M059J (cell line): ENCODE data around the gene CYP26C1. TPM values are rescaled to one million over a fixed set of nuclear protein-coding genes. Genes with fewer than 3 reads are reported as not detected.
"Not testable (repeated sequence)": the region's sequence is repeated elsewhere in the genome, so short reads cannot be mapped to it uniquely, and the experiment has no call there.

Experiments used
- DNase-seq: peaks from one replicate; pipeline ENCODE4 v3.0.0-alpha.2; 2012; ENCODE audit warnings: low read depth
- total RNA-seq: library from RNA; depleted of rRNA; stranded (reverse); fragments of >200 nt; shearing (Covaris generic); gene quantifications from 2 replicates; pipeline ENCODE4 v1.2.3, GENCODE V29; 2014

CYP26C1 gene
- total RNA-seq, 1 experiment from 2014 or later = not detected

GRCh38 chr10:93079663-93080349 is 19.2 kb downstream of the CYP26C1 start:
- DNase-seq = no peak

GRCh38 chr10:93080350-93081046 is 19.9 kb downstream of the CYP26C1 start:
- DNase-seq = peak; percentile 54

DNA sequence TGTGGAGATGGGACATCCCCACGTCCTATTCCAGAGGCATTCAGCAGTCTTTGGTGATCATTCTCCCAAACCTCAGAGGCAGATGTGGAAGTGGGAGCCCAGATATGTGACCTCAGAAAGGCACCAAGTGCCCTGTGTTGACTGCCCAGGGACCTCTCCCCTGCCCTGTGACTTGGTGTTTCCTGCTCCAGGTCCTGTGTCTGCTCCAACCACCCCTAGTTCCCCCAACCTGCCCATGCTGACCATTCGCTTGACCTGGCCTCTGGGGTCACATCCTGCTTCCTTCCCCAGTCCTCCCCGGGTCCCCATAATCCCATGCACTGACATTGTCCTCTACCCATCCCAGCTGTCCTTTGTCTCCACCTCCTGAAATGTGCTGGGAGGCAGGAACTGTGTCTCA is 20.7 kb downstream of the CYP26C1 start:
- DNase-seq = no peak

DNA sequence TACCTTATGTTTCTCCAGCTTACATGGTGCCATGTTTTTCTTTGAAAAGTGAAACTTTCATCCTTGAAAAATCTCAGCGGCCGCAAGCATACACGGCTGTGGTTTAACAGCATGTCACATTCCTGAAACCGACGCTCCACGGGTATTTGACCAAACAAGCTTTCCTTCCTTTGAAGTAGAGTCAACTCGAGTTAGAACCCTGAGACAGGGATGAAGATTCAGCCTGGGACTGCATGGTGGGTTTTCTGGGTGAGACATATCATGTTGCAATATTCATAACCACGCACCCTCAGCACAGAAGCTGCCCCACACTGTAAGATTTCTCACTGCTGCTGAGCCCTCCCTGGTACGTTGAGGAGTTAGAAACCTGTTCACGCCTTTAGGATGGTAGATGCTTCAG is 21.2 kb downstream of the CYP26C1 start:
- no peak for DNase-seq

- no peak for DNase-seq
Observed at GRCh38 chr10:93083743-93084539, 23.3 kb downstream of the CYP26C1 start.

DNA sequence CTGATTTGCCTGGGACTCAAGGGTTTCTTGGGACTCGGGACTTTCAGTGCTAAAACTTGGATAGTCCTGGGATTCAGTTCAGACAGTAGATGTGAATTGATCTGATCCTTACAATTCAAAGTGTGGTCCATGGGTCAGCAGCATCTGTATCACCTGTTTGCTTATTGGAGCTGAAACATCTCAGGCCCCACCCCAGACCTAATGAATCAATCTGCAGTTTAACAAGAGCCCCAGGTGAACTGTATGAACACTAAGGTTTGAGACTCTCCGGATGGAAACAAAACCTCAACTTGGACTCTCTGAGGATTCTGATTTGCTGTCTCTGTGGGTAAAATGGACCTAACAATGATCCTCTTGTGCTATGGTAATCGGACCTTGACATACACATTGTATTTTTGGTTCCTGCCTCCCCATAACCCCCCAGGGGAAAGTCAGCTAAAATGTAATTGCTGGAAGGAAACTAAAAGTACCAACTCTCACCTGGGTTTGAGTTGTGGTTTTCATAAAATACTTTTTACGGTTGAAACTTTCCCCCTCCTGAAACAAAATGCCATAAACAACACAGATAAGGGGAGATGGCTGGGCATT is 24.8 kb downstream of the CYP26C1 start:
- DNase-seq = no peak

DNA sequence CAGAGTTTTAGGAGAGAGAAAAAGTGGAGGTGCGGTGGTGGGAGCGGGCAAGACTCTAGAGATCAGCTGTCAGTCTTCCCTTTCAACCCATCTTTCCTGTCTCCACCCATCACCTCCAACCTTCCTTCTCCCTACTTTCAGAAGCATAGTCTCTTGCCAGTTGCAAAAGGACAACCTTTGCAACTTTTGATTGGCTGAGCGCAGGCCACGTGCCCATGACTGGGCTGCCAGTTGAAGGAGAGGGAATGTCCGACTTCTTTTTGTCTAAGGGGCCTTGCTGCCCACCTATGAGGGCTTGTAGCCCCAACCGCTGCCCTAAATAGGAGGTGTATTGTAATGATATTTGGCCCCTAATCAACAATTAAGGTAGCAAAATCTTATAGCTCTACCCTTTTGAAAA is 25.7 kb downstream of the CYP26C1 start:
- no peak for DNase-seq

DNA sequence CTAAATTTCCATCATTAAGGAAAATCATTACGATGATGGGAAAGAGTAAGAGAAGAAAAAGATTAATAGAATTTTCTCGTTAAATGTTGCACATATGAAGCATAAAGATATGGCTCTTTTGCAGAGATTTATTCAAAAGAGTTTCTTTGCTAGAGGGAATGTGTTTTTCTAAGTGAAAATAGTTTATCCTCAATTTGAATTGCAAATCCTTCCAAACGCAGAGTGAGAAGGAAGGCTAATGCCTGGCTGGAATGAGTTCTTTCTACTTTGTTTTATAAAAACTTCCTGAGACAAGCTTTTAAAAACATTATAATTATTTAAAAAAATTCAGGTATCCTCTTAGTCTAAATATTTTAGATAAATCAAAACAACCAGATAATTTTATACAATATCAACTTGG is 27.2 kb downstream of the CYP26C1 start:
- DNase-seq = no peak

- DNase-seq = no peak
Observed at GRCh38 chr10:93088466-93088865, 27.9 kb downstream of the CYP26C1 start.

DNA sequence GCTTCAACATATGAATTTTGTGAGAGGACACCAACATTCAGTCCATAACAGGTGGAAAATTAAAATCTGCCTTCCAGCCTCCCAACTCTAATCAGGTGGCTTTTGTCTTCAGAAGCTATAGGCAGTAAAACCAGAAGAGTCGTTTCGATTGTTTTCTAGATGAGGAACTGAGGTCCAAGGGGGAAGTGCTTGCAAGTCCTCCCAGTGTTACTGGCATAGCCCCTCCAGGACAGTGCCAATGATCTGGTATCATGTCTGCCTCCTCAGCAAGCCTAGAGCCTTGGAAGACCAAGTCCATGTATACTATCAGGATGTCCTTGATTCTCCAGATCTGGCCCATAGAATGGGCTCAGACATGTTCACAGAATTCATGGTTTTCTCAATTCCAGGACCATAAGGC is 30.0 kb downstream of the CYP26C1 start:
- no peak for DNase-seq

- no peak for DNase-seq
Observed at GRCh38 chr10:93091960-93092359, 31.4 kb downstream of the CYP26C1 start.

DNA sequence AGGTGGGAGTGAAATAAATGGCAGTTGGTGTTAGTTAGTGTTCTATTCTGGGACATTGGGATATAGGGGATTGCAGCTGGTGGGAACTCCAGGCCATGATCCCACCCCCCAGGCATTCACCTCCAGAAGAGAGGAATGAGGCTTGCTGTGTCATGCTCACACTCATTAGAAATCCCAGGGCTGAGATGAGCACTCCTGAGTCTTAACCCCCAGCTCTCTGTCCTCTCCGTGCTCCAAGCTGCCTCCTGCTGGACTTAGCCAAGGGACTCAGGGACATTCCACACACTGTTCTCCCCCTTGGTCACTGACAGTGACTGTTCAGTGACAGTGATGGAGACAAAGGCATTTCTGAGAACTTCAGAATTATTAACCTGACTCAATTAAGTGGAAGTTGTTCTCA is 34.6 kb downstream of the CYP26C1 start:
- no peak for DNase-seq

DNA sequence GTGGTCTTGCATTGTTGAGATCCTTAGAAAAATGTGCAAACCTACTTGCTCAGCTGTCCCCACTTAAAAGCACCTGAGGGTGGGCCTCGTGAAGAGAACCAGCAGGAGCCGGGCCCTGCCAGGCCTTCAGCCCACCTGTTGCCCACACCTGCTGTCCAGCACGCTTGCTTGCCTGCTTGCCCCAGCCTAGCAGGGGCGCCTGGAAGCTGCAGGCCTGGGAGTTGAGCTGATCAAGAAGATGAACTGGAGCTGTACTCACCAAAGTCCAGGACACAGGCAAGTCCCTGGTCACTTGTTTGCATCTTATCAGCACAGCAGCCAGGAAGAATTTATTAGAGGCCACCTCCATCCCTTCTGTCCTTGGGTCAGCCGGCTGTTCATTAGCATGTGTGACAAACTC is 36.3 kb downstream of the CYP26C1 start:
- DNase-seq = no peak

DNA sequence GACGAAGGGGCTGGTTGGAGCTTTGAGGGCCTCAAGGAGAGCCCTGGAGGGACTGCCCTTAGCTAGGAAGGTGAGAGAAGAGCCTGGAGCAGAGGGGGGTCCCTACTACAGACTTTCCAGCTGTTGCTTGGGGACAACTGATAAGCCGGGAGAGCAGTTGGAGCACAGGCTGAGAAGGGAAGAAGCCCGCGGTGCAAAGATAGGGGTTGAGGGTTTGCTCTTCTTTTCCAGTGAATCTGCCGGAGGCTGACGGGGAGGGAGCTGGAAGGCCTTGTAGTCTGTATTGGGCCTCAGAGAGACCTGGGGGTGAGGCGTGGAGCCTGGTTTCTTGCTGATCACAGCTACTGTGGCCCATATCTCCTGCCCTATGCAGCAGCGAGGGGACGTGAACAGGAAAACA is 36.8 kb downstream of the CYP26C1 start:
- no peak for DNase-seq

- DNase-seq = no peak
Observed at GRCh38 chr10:93098816-93099215, 38.2 kb downstream of the CYP26C1 start.

GRCh38 chr10:93099670-93100069 is 39.1 kb downstream of the CYP26C1 start:
- no peak for DNase-seq

DNA sequence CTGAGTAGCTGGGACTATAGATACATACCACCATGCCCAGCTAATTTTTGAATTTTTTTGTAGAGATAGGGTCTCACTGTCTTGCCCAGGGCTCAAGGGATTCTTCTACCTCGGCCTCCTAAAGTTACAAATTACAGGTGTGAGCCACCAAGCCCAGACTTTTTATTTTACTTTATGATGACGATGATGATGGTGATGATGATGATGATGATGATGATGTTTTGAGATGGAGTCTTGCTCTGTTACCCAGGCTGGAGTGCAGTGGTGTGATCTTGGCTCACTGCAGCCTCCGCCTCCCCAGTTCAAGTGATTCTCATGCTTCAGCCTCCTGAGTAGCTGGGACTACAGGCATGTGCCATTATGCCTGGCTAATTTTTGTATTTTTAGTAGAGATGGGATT is 40.5 kb downstream of the CYP26C1 start:
- DNase-seq = not testable (repeated sequence)

DNA sequence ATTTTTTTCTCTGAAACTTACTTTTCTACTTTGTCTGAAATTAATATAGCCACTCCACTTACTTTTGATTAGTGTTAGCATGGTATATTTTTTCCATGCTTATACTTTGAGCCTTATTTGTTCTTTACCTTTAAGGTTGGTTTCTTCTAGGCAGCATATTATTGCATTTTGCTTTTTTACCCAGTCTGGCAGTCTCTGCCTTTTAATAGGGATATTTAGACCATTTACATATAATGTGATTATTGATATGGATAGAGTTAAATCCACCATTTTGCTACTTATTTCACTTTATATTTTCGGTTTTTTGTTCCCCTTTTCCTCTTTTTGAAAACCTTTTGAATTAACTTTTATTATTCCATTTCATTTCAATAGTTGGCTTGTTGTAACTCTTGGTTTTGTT is 43.4 kb downstream of the CYP26C1 start:
- DNase-seq = no peak

- peak; percentile 65 for DNase-seq
Observed at GRCh38 chr10:93106631-93107072, 46.1 kb downstream of the CYP26C1 start.

DNA sequence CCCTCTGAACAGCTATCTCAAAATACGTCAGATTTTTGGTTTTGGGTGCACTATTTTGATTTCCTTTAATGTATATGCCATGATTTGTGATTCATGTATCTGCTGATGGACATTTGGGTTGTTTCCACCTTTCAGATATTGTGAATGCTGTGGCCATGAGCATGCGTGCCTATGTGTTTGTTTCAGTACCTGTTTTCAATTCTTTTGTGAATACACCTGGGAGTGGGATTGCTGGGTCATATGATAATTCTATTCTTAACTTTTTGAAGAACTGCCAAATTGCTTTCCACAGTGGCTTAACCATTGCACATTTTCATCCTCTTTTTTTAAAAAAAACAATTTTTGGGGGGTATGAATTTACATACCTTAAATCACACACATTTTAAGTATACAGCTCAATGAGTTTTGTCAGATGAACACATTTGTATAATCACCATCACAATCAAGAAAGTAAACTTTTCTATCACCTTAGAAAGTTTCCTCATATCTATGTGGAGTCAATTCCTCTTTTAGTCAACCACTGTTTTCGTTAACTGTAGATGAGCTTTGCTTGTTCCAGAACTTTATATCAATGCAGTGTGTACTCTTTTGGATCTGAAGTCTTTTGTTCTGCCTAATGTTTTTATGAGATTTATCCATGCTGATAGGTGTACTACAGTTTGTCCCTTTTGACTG is 50.0 kb downstream of the CYP26C1 start:
- DNase-seq = no peak

DNA sequence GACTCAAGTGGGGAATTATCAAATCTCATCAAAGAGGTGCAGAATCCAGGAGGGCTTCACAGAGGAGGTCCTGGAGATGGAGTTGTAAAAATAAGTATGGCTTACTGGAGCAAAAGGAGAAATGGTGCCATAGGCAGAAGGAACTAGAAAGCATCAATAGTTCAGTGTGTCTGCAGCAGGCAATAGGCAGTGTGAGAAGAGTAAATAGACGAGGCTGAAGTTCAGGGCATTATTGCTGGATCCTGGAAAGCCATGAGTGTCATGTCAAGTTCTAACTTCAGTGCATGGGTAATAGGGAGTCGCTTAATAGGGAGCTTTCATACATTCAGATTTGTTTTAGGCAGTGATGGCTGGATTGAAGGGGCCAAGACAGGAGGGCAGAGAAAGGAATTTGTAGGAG is 52.4 kb downstream of the CYP26C1 start:
- no peak for DNase-seq
